Fibroblast of the aortic adventitia (primary cell): ENCODE results near the gene CIAO2B. TPM values are rescaled to one million over a fixed set of nuclear protein-coding genes. Genes with fewer than 3 reads are reported as not detected.

ENCODE experiments used
- DNase-seq: peaks from one replicate; pipeline ENCODE4 v3.0.0-alpha.2; 2010; ENCODE audit warnings: low read depth
- H3K4me3 ChIP-seq: 2 replicates; pipeline ENCODE4 v1.5.1; 2011; ENCODE audit warnings: low read depth, mild to moderate bottlenecking, control low read depth, low read length, moderate library complexity
- CTCF ChIP-seq: IDR thresholded peaks from 2 replicates; pipeline ENCODE4 v1.5.1; 2011; ENCODE audit warnings: mild to moderate bottlenecking, low read length, control low read depth, inconsistent platforms; ENCODE audit not compliant: insufficient read depth
- total RNA-seq: library from RNA; depleted of rRNA; stranded (reverse); fragments of >200 nt; gene quantifications from 2 replicates; pipeline ENCODE4 v1.2.3, GENCODE V29; 2012; ENCODE audit warnings: low replicate concordance

The CIAO2B gene
- total RNA-seq, 1 donor, result 109 TPM

- H3K4me3 ChIP-seq, result no peak overlapping the region
- no peak for TF ChIP-seq CTCF
- no peak for DNase-seq
Observed at GRCh38 chr16:66885491-66885890, 48.7 kb downstream of the CIAO2B start.

DNA sequence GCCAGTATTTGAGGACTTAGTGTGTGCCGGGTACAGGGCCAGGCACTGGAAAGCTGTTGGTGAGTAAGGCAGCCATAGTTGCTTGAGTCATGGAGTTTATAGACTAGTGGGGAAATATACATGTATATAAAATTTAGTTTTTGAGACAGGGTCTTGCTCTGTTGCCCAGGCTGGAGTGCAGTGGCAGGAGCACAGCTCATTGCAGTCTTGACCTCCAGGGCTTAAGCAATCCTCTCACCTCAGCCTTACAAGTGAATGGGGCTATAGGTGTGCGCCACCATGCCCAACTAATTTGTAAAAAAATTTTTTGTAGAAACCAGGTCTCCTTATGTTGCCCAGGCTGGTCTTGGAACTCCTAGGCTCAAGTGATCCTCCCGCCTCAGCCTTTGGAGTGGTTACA is 51.5 kb downstream of the CIAO2B start:
- H3K4me3 ChIP-seq, result no peak overlapping the region
- no peak for DNase-seq
- no peak for TF ChIP-seq CTCF

Other genes with a start within 250 kb of the CIAO2B start
- 13.3 and 16.8 TPM in 2 replicates for gene CMTM4, start 237.7 kb downstream of the CIAO2B start, total RNA-seq
- 148 and 256 TPM in 2 replicates for gene DYNC1LI2, start 182.8 kb downstream of the CIAO2B start, total RNA-seq
- 0.08 and 0.09 TPM in 2 replicates for gene TERB1, start 132.8 kb downstream of the CIAO2B start, total RNA-seq
- 48.2 and 71.3 TPM in 2 replicates for gene NAE1, start 103.4 kb downstream of the CIAO2B start, total RNA-seq
- gene CA7, start 90.0 kb downstream of the CIAO2B start, total RNA-seq, result not detected in 2 replicates
- 6.2 and 6.5 TPM in 2 replicates for gene PDP2, start 53.9 kb downstream of the CIAO2B start, total RNA-seq
- not detected in 2 replicates for gene CDH16, start 15.5 kb downstream of the CIAO2B start, total RNA-seq
- 0.72 and 3.8 TPM in 2 replicates for gene RRAD, start 8.9 kb downstream of the CIAO2B start, total RNA-seq
- 28.3 and 37.6 TPM in 2 replicates for gene CES2, start 1.1 kb upstream of the CIAO2B start, total RNA-seq
- gene CES3, start 26.9 kb upstream of the CIAO2B start, total RNA-seq, result 0.54 TPM in 1 of 2 replicates, not detected in the other
- gene CES4A, start 54.2 kb upstream of the CIAO2B start, total RNA-seq, result 2.2 and 4.7 TPM in 2 replicates
- gene CBFB, start 94.7 kb upstream of the CIAO2B start, total RNA-seq, result 74.3 and 125 TPM in 2 replicates
- gene PHAF1, start 175.5 kb upstream of the CIAO2B start, total RNA-seq, result 2.9 and 15.9 TPM in 2 replicates
- 37.0 and 42.4 TPM in 2 replicates for gene B3GNT9, start 216.6 kb upstream of the CIAO2B start, total RNA-seq
- gene TRADD, start 225.5 kb upstream of the CIAO2B start, total RNA-seq, result 12.3 and 29.1 TPM in 2 replicates
- 11.3 and 29.7 TPM in 2 replicates for gene FBXL8, start 225.6 kb upstream of the CIAO2B start, total RNA-seq
- 6.4 and 17.9 TPM in 2 replicates for gene HSF4, start 230.3 kb upstream of the CIAO2B start, total RNA-seq
- gene NOL3, start 236.1 kb upstream of the CIAO2B start, total RNA-seq, result 10.1 and 27.1 TPM in 2 replicates
- 8.6 and 9.9 TPM in 2 replicates for gene MATCAP1, start 249.6 kb upstream of the CIAO2B start, total RNA-seq